Endothelial cell of umbilical vein (primary cell): Measurements from ENCODE around the gene TOLLIP. TPM values are rescaled to one million over a fixed set of nuclear protein-coding genes. Genes with fewer than 3 reads are reported as not detected.
"Not testable (repeated sequence)": the region's sequence is repeated elsewhere in the genome, so short reads cannot be mapped to it uniquely, and the experiment has no call there.

Experiments
- BruUV-seq: library from RNA; stranded (reverse); fragments of 400-500 nt; replicated peaks from 2 replicates; lab custom pipeline; 2021; lab: Mats Ljungman, UMichigan
- CTCF ChIA-PET: fragments of 300-600, 350-600 bp; sonication (Branson Sonifier 250); formaldehyde crosslinking; loops from one replicate; lab custom pipeline; 2021; ENCODE audit warnings: antibody characterized with exemption, inconsistent platforms; lab: Charles Lee
- POLR2A ChIA-PET: fragments of 300-600, 350-600 bp; sonication (Branson Sonifier 250); formaldehyde crosslinking; loops from one replicate; lab custom pipeline; 2021; ENCODE audit warnings: antibody characterized with exemption, inconsistent platforms; lab: Charles Lee
- DNase-seq: peaks from one replicate; pipeline ENCODE4 v3.0.0-alpha.2; 2011; ENCODE audit warnings: low read depth, low spot score
- FAIRE-seq: peaks from 2 replicates; lab custom pipeline; 2011; peaks lifted over from hg19 to GRCh38; lab: Jason Lieb, UNC
- H2AFZ ChIP-seq: 2 replicates; pipeline ENCODE4 v1.6.0; 2012; ENCODE audit warnings: low read depth, low read length, control low read depth, inconsistent platforms
- H3K27ac ChIP-seq: 2 replicates; pipeline ENCODE4 v1.5.1; 2011; ENCODE audit warnings: low read depth, mild to moderate bottlenecking, control low read depth, low read length, moderate library complexity; ENCODE audit not compliant: insufficient read depth
- H3K27me3 ChIP-seq, 2 experiments: 2 replicates each; pipeline versions ENCODE4 v1.6.0 to v1.6.1; 2011; ENCODE audit warnings: low read length in 2 of 2, mixed read lengths in 1 of 2; ENCODE audit not compliant: control insufficient read depth in 2 of 2, insufficient read depth in 2 of 2
- H3K36me3 ChIP-seq, 2 experiments: 2 replicates in 1 of 2; 3 replicates in 1 of 2; pipeline ENCODE4 v1.5.1; 2011; ENCODE audit warnings: low read length in 2 of 2, mild to moderate bottlenecking in 1 of 2, moderate library complexity in 1 of 2; ENCODE audit not compliant: control insufficient read depth in 2 of 2, insufficient read depth in 2 of 2; ENCODE audit errors: extremely low read depth in 1 of 2
- H3K4me1 ChIP-seq: 3 replicates; pipeline ENCODE4 v1.5.1; 2011; ENCODE audit warnings: mild to moderate bottlenecking, low read length; ENCODE audit not compliant: control insufficient read depth, insufficient read depth; ENCODE audit errors: extremely low read depth
- H3K4me2 ChIP-seq: 2 replicates; pipeline ENCODE4 v1.6.1; 2011; ENCODE audit warnings: low read length, control low read depth, mixed read lengths; ENCODE audit not compliant: insufficient read depth
- H3K4me3 ChIP-seq, 3 experiments: fragments of 200-600 bp in 1 of 3; sonication (generic), shearing (Covaris generic) in 1 of 3; replicated peaks in 1 of 3; 2 replicates each; pipeline ENCODE4 v1.5.1; 2011 to 2016; ENCODE audit warnings: control low read depth in 3 of 3, low read length in 3 of 3, mild to moderate bottlenecking in 2 of 3, inconsistent platforms in 1 of 3, low read depth in 1 of 3, moderate library complexity in 1 of 3; ENCODE audit not compliant: insufficient read depth in 1 of 3
- H3K79me2 ChIP-seq: 2 replicates; pipeline ENCODE4 v1.6.0; 2012; ENCODE audit warnings: low read length, inconsistent platforms; ENCODE audit not compliant: control insufficient read depth, insufficient read depth
- H3K9ac ChIP-seq: replicated peaks from 2 replicates; pipeline ENCODE3; 2011; ENCODE audit warnings: low read length, control low read depth; ENCODE audit not compliant: insufficient read depth; ENCODE audit errors: extremely low read depth
- H3K9me1 ChIP-seq: replicated peaks from 3 replicates; pipeline ENCODE4 v1.6.0; 2011; ENCODE audit warnings: mild to moderate bottlenecking, low read length; ENCODE audit not compliant: control insufficient read depth, insufficient read depth; ENCODE audit errors: extremely low read depth
- H3K9me3 ChIP-seq: replicated peaks from 2 replicates; pipeline ENCODE4 v1.5.1; 2012; ENCODE audit warnings: low read length, inconsistent platforms; ENCODE audit not compliant: control insufficient read depth, insufficient read depth
- H4K20me1 ChIP-seq: replicated peaks from 2 replicates; pipeline ENCODE3; 2011; ENCODE audit warnings: mild to moderate bottlenecking, low read length; ENCODE audit not compliant: control insufficient read depth, insufficient read depth; ENCODE audit errors: extremely low read depth
- CTCF ChIP-seq, 2 donors: IDR thresholded peaks; 1 replicate in 1 of 2; 2 replicates in 1 of 2; pipeline ENCODE4 v1.5.1; 2011; ENCODE audit warnings: low read length in 2 of 2, mild to moderate bottlenecking in 2 of 2, moderate library complexity in 2 of 2, control low read depth in 1 of 2, inconsistent platforms in 1 of 2, low read depth in 1 of 2; ENCODE audit not compliant: insufficient read depth in 1 of 2; ENCODE audit errors: extremely low read depth in 1 of 2
- EZH2 ChIP-seq: IDR thresholded peaks from 2 replicates; pipeline ENCODE4 v1.6.1; 2012; ENCODE audit warnings: borderline replicate concordance, low read depth, mild to moderate bottlenecking, moderate library complexity, low read length, inconsistent platforms; ENCODE audit not compliant: severe bottlenecking
- FOS ChIP-seq: IDR thresholded peaks from 2 replicates; pipeline ENCODE4 v1.6.1; 2011; ENCODE audit warnings: mild to moderate bottlenecking, low read length, moderate library complexity, borderline replicate concordance; ENCODE audit not compliant: insufficient read depth
- GATA2 ChIP-seq: IDR thresholded peaks from 2 replicates; pipeline ENCODE4 v1.7.0; 2011; ENCODE audit warnings: low read depth, mild to moderate bottlenecking, moderate library complexity, mixed read lengths, low read length; ENCODE audit not compliant: insufficient read length, insufficient read depth
- JUN ChIP-seq: IDR thresholded peaks from 2 replicates; pipeline ENCODE4 v1.6.1; 2011; ENCODE audit warnings: borderline replicate concordance, low read depth; ENCODE audit not compliant: insufficient read length, insufficient read depth
- MAX ChIP-seq: IDR thresholded peaks from 2 replicates; pipeline ENCODE4 v1.6.1; 2011; ENCODE audit not compliant: insufficient read depth, insufficient read length
- MYC ChIP-seq: IDR thresholded peaks from one replicate; pipeline ENCODE4 v1.6.1; 2011; ENCODE audit warnings: mild to moderate bottlenecking, low read depth, low read length
- POLR2A ChIP-seq: IDR thresholded peaks from 2 replicates; pipeline ENCODE4 v1.6.1; 2012; ENCODE audit warnings: low read depth, mild to moderate bottlenecking, control low read depth, low read length
- POLR2AphosphoS5 ChIP-seq: IDR thresholded peaks from 2 replicates; pipeline ENCODE4 v1.6.1; 2012; ENCODE audit warnings: low read depth, mild to moderate bottlenecking, control low read depth, low read length, moderate library complexity; ENCODE audit not compliant: insufficient read depth
- dilution Hi-C: fragments of 300-500 bp; cut with MboI; formaldehyde crosslinking; loops from one replicate; pipeline ENCODE4 v1.15.0; 2019; ENCODE audit warnings: low sequenced_read_pairs; ENCODE audit not compliant: extremely low pct_ligation_motif_present
- intact Hi-C: fragments of 100-400 bp; cut with micrococcal nuclease; formaldehyde crosslinking; loops from one replicate; pipeline ENCODE4 v1.10.0; 2022
- polyA plus RNA-seq, 4 experiments: library from polyadenylated mRNA; depleted of rRNA in 3 of 4; stranded (reverse) in 3 of 4; unstranded in 1 of 4; fragments of >200 nt; gene quantifications; 2 replicates each; pipeline versions ENCODE4 v1.2.1 to v1.2.3, GENCODE V29; 2011 to 2012; ENCODE audit warnings: missing spikeins in 1 of 4
- total RNA-seq: library from RNA; stranded (reverse); gene quantifications from 2 replicates; pipeline ENCODE4 v1.2.3, GENCODE V29; 2021

The TOLLIP gene
- total and polyA plus RNA-seq, 2 donors (not counting 3 experiments of a cell fraction or from before 2014, with no cell fraction given), result 49.6 to 64.8 TPM

- DNase-seq, H3K4me2 ChIP-seq, H3K79me2 ChIP-seq, H3K9ac ChIP-seq, dilution Hi-C loops, H3K9me1 ChIP-seq, POLR2A ChIA-PET, FAIRE-seq, CTCF ChIA-PET, H3K27ac ChIP-seq, H3K4me3 ChIP-seq, intact Hi-C loops, H4K20me1 ChIP-seq, H3K27me3 ChIP-seq, H2AFZ ChIP-seq, H3K4me1 ChIP-seq, BruUV-seq, H3K36me3 ChIP-seq, H3K9me3 ChIP-seq: not testable (repeated sequence)
These were observed 66.7 kb downstream of the TOLLIP start for GRCh38 chr11:1242751-1243150.

- no peaks in the 10 kb centered on the region for H3K79me2 ChIP-seq
- POLR2A ChIA-PET, result no interaction called here
These were observed 67.1 kb downstream of the TOLLIP start for GRCh38 chr11:1242289-1242688.

More at GRCh38 chr11:1242289-1242688, 67.1 kb downstream of the TOLLIP start:
- H3K27me3 ChIP-seq, result no peaks in the 10 kb centered on the region
- intact Hi-C loops, result no loop called here
- H4K20me1 ChIP-seq, result no peaks in the 10 kb centered on the region
- FAIRE-seq, result no peak
- dilution Hi-C loops, result no loop called here
- no peak overlapping the region for H2AFZ ChIP-seq
- no peak overlapping the region for H3K27ac ChIP-seq
- H3K4me2 ChIP-seq, result no peak overlapping the region
- no peaks in the 10 kb centered on the region for H3K36me3 ChIP-seq
- no peak overlapping the region for H3K4me3 ChIP-seq
- DNase-seq, result no peak
- CTCF ChIA-PET, result no interaction called here
- no peak overlapping the region for H3K9ac ChIP-seq
- no peak for TF ChIP-seq POLR2A
- TF ChIP-seq CTCF (IDR thresholded peaks at IDR 0.05; ENCODE audit: extremely low read depth in 1 of 2, insufficient read depth in 1 of 2, low read depth in 1 of 2, low read length in 2 of 2), result no peak
- no peak for TF ChIP-seq MYC
- no peak for TF ChIP-seq POLR2AphosphoS5
- TF ChIP-seq FOS, result no peak
- no peak for TF ChIP-seq EZH2
- TF ChIP-seq JUN, result no peak
- no peak for TF ChIP-seq MAX
- no peak for TF ChIP-seq GATA2
- no TSS peak for BruUV-seq
- H3K9me1 ChIP-seq, result no peaks in the 10 kb centered on the region
- no peaks in the 10 kb centered on the region for H3K9me3 ChIP-seq
- H3K4me1 ChIP-seq, result no peaks in the 10 kb centered on the region
